Liver (tissue), 9 donors: ENCODE results near the gene IMPA2. TPM values are rescaled to one million over a fixed set of nuclear protein-coding genes. Genes with fewer than 3 reads are reported as not detected.

Experiments
- DNase-seq: peaks from one replicate; pipeline ENCODE4 v3.0.0-alpha.2; 2017; ENCODE audit warnings: low spot score
- H3K27ac ChIP-seq, 2 donors: one replicate each; pipeline ENCODE4 v1.7.0; 2013; ENCODE audit warnings: inconsistent platforms in 2 of 2, low read length in 2 of 2, control low read depth in 1 of 2, low read depth in 1 of 2, mild to moderate bottlenecking in 1 of 2
- H3K27me3 ChIP-seq, 4 donors: one replicate each; pipeline versions ENCODE4 v1.6.1 to v1.7.0; 2013; ENCODE audit warnings: low read length in 3 of 4, inconsistent platforms in 1 of 4, mild to moderate bottlenecking in 1 of 4, moderate library complexity in 1 of 4; ENCODE audit not compliant: control insufficient read depth in 4 of 4, insufficient read depth in 4 of 4
- H3K36me3 ChIP-seq, 4 donors: one replicate each; pipeline versions ENCODE4 v1.6.1 to v1.7.0; 2013; ENCODE audit warnings: low read length in 3 of 4, mild to moderate bottlenecking in 3 of 4, low read depth in 1 of 4, moderate library complexity in 1 of 4; ENCODE audit not compliant: control insufficient read depth in 4 of 4, insufficient read depth in 3 of 4
- H3K4me1 ChIP-seq, 4 donors: one replicate each; pipeline versions ENCODE4 v1.6.1 to v1.7.0; 2013; ENCODE audit warnings: low read length in 3 of 4, mild to moderate bottlenecking in 3 of 4, moderate library complexity in 1 of 4; ENCODE audit not compliant: control insufficient read depth in 4 of 4, insufficient read depth in 4 of 4
- H3K4me3 ChIP-seq, 3 donors: one replicate each; pipeline versions ENCODE4 v1.6.1 to v1.7.0; 2013; ENCODE audit warnings: low read length in 3 of 3, control low read depth in 1 of 3, low read depth in 1 of 3, mild to moderate bottlenecking in 1 of 3
- H3K9ac ChIP-seq, 2 donors: one replicate each; pipeline ENCODE4 v1.7.0; 2013; ENCODE audit warnings: low read length in 2 of 2, mild to moderate bottlenecking in 2 of 2, moderate library complexity in 2 of 2, control low read depth in 1 of 2, low read depth in 1 of 2
- H3K9me3 ChIP-seq, 4 donors: one replicate each; pipeline versions ENCODE4 v1.6.1 to v1.7.0; 2013; ENCODE audit warnings: low read length in 3 of 4; ENCODE audit not compliant: control insufficient read depth in 4 of 4
- EGR1 ChIP-seq, 2 donors: IDR thresholded peaks; 2 replicates each; pipeline ENCODE4 v1.6.1; 2016 to 2018; ENCODE audit warnings: antibody characterized with exemption in 2 of 2, low read depth in 2 of 2
- FOXA1 ChIP-seq: IDR thresholded peaks from 2 replicates; pipeline ENCODE4 v1.6.1; 2016; ENCODE audit warnings: antibody characterized with exemption
- NR2F2 ChIP-seq: IDR thresholded peaks from 2 replicates; pipeline ENCODE4 v1.6.1; 2016; ENCODE audit warnings: antibody characterized with exemption
- RAD21 ChIP-seq, 2 donors: IDR thresholded peaks; 2 replicates each; pipeline ENCODE4 v1.6.1; 2016; ENCODE audit warnings: antibody characterized with exemption in 2 of 2, mild to moderate bottlenecking in 2 of 2
- RXRA ChIP-seq, 2 donors: IDR thresholded peaks; 2 replicates each; pipeline ENCODE4 v1.6.1; 2017 to 2018; ENCODE audit warnings: antibody characterized with exemption in 2 of 2, mild to moderate bottlenecking in 1 of 2
- SP1 ChIP-seq: IDR thresholded peaks from 2 replicates; pipeline ENCODE4 v1.6.1; 2018; ENCODE audit warnings: antibody characterized with exemption, mild to moderate bottlenecking
- TAF1 ChIP-seq: conservative IDR thresholded peaks from 2 replicates; pipeline ENCODE4 v1.6.1; 2016; ENCODE audit warnings: antibody characterized with exemption, mild to moderate bottlenecking
- WGBS: extraction: QIAGEN DNeasy Blood & Tissue Kit; methylation state at CpG from one replicate; pipeline ENCODE4 v1.1.7; 2013; 5-methylcytosine and 5-hydroxymethylcytosine counted together
- polyA plus RNA-seq, 2 donors: library from polyadenylated mRNA; stranded (reverse) in 1 of 2; unstranded in 1 of 2; fragments of 200-250 nt in 1 of 2; fragments of >200 nt in 1 of 2; fragmentation: Nextera tagmentation in 1 of 2; extraction: Ambion mirVana in 1 of 2; gene quantifications; one replicate each; pipeline versions ENCODE4 v1.2.1 to v1.2.3, GENCODE V29; 2013 to 2015
- total RNA-seq, 2 donors: library from RNA; depleted of rRNA; stranded (reverse); fragments of >200 nt; gene quantifications; one replicate each; pipeline ENCODE4 v1.2.3, GENCODE V29; 2014
- TF ChIP-seq, protein P1 (sequence below): IDR thresholded peaks from 2 replicates; pipeline ENCODE4 v1.6.1; 2016; ENCODE audit warnings: antibody characterized with exemption
- TF ChIP-seq, protein P2 (sequence below): IDR thresholded peaks from 2 replicates; pipeline ENCODE4 v1.6.1; 2016; ENCODE audit warnings: antibody characterized with exemption
- TF ChIP-seq, protein P3 (sequence below): fragments of 150-350 bp; IDR thresholded peaks from 2 replicates; pipeline ENCODE4 v1.5.1; 2017; ENCODE audit warnings: improper control_type of control experiment, low read depth, low read length; ENCODE audit not compliant: missing input control
- donor health status: healthy.
- donor health status: healthy.
- donor health status: healthy.
- donor health status: healthy.
- donor health status: healthy.

IMPA2 gene
- total and polyA plus RNA-seq, 4 donors = 27.5 to 55.8 (median 48.2) TPM

DNA sequence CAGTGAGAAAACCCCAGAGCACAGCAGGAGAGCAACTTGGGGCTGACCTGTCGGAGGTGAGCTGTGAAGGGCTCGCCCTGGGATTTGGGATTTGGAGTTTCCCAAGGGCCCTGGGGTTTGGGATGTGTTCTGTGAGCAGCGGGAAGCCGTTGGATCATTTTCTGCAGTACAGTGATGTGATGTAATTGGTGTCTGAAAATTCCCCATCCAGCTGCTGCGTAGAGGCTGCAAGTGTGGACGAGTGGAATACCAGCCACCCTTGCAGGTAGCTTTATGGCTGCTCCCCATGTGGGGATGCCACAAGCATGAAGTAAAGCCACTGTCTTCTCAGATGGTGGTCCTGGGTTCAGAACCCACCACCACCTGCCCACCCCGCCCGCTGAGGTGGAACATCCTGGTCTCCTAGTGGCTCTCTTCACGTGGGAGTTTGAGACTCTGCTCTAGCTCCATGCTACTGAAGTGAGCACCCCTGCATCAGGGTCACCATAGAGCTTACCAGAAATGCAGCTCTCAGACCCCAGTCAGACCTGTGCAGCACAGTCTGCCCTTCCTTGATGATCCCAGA, 15.0 kb downstream of the IMPA2 start:
- Histone ChIP-seq H3K9ac (no peak overlapping the region), H3K36me3 (peaks cover 0 to 2% (median 0%) of the 10 kb centered on the region in 4 donors)
- no peak for DNase-seq

DNA sequence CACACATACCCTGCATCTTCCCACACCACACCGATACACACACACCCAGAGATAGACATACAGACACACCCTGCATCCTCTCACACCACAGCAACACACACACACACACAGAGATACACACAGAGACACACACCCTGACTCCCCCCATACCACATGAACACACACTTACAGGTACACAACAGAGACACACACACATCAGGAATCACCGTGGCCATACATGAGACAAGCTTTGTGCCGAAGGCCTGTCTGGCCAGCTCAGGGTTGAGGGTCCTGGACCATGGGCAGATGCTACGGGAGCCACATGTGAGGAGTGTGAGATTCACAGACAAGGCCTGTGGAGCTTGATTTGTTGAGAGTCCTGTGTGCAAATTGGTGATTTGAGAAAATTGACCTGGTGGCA, 15.6 kb downstream of the IMPA2 start:
- Histone ChIP-seq H3K27me3 (no peaks in the 10 kb centered on the region), H3K4me1 (peaks cover 2 to 25% (median 16%) of the 10 kb centered on the region in 4 donors), H3K36me3 (peaks cover 0 to 5% (median 0%) of the 10 kb centered on the region in 4 donors), H3K9ac (no peak overlapping the region), H3K27ac (no peak overlapping the region), H3K4me3 (no peak overlapping the region), H3K9me3 (no peaks in the 10 kb centered on the region)
- no peak for DNase-seq
- 97% methylated on average over 4 of the region's 4 CpGs for WGBS
- no peak for TF ChIP-seq EGR1 (IDR thresholded peaks at IDR 0.05; ENCODE audit: low read depth in 2 of 2)

More for the DNA sequence above, 15.0 kb downstream of the IMPA2 start:
- Histone ChIP-seq H3K4me1 (peaks cover 2 to 22% (median 13%) of the 10 kb centered on the region in 4 donors), H3K27ac (peak overlapping the region; percentile 7 to 14), H3K27me3 (no peaks in the 10 kb centered on the region), H3K4me3 (no peak overlapping the region), H3K9me3 (no peaks in the 10 kb centered on the region)
- TF ChIP-seq, protein P1, sequence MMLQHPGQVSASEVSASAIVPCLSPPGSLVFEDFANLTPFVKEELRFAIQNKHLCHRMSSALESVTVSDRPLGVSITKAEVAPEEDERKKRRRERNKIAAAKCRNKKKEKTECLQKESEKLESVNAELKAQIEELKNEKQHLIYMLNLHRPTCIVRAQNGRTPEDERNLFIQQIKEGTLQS = no peak
- TF ChIP-seq SP1 (no peak), RAD21 (IDR thresholded peaks at IDR 0.05) (no peak)
- TF ChIP-seq, protein P2, sequence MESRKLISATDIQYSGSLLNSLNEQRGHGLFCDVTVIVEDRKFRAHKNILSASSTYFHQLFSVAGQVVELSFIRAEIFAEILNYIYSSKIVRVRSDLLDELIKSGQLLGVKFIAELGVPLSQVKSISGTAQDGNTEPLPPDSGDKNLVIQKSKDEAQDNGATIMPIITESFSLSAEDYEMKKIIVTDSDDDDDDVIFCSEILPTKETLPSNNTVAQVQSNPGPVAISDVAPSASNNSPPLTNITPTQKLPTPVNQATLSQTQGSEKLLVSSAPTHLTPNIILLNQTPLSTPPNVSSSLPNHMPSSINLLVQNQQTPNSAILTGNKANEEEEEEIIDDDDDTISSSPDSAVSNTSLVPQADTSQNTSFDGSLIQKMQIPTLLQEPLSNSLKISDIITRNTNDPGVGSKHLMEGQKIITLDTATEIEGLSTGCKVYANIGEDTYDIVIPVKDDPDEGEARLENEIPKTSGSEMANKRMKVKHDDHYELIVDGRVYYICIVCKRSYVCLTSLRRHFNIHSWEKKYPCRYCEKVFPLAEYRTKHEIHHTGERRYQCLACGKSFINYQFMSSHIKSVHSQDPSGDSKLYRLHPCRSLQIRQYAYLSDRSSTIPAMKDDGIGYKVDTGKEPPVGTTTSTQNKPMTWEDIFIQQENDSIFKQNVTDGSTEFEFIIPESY = no peak
- TF ChIP-seq, protein P3, sequence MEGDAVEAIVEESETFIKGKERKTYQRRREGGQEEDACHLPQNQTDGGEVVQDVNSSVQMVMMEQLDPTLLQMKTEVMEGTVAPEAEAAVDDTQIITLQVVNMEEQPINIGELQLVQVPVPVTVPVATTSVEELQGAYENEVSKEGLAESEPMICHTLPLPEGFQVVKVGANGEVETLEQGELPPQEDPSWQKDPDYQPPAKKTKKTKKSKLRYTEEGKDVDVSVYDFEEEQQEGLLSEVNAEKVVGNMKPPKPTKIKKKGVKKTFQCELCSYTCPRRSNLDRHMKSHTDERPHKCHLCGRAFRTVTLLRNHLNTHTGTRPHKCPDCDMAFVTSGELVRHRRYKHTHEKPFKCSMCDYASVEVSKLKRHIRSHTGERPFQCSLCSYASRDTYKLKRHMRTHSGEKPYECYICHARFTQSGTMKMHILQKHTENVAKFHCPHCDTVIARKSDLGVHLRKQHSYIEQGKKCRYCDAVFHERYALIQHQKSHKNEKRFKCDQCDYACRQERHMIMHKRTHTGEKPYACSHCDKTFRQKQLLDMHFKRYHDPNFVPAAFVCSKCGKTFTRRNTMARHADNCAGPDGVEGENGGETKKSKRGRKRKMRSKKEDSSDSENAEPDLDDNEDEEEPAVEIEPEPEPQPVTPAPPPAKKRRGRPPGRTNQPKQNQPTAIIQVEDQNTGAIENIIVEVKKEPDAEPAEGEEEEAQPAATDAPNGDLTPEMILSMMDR = peak; percentile 0
- WGBS = 83% methylated on average over 9 of the region's 9 CpGs

DNA sequence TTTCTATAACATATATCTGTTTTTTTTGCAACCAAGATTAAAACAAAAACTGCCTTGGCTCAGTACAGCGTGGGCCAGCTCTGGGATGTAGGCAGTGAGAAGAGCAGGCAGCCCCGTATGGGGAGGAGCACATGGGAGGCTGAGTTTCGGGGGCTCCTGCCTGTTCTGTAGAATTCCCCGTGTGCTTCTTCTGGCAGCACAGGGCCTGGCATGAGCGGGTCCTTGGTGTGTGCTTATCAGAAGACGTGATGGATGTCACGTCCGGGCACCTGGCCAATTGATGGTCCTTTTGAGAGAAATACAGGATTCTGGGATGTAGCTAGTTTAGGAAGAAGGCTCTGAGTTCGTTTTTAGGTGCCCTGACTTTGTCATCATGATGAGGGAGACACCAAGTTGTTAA, 16.2 kb downstream of the IMPA2 start:
- Histone ChIP-seq H3K27me3 (no peaks in the 10 kb centered on the region), H3K4me1 (peaks cover 2 to 25% (median 16%) of the 10 kb centered on the region in 4 donors), H3K27ac (no peak overlapping the region), H3K9me3 (no peaks in the 10 kb centered on the region), H3K36me3 (peaks cover 0 to 5% (median 0%) of the 10 kb centered on the region in 4 donors), H3K4me3 (no peak overlapping the region), H3K9ac (no peak overlapping the region)
- no peak for TF ChIP-seq RXRA (IDR thresholded peaks at IDR 0.05)
- TF ChIP-seq FOXA1 = no peak
- no peak for TF ChIP-seq RAD21 (IDR thresholded peaks at IDR 0.05)
- DNase-seq = no peak
- 88% methylated on average over 9 of the region's 9 CpGs for WGBS

DNA sequence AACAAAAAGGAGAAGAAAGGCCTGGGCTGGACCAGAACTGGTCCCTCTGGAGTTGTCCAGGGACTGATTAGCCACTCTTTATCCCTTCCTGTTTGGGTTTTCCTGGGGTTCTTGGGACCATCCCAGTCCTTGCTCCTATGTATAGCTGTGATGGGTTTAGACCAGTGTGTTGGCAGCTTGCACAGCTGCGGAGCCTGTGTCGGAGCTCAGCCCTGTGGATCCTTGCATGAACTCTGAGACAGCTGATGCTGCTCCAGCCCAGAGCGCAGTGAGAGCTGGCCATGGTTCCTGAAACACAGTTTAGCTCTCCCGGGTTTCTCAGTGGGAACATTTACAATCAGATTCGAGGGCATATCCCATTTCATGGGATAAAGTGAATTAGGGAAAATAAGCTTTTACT, 16.9 kb downstream of the IMPA2 start:
- Histone ChIP-seq H3K36me3 (peaks cover 0 to 5% (median 0%) of the 10 kb centered on the region in 4 donors), H3K27ac (no peak overlapping the region), H3K4me1 (peaks cover 2 to 25% (median 16%) of the 10 kb centered on the region in 4 donors), H3K27me3 (no peaks in the 10 kb centered on the region), H3K9ac (no peak overlapping the region), H3K9me3 (no peaks in the 10 kb centered on the region), H3K4me3 (no peak overlapping the region)
- TF ChIP-seq RXRA (IDR thresholded peaks at IDR 0.05) = peak in 1 of 2 donors; percentile 30
- no peak for TF ChIP-seq FOXA1
- TF ChIP-seq NR2F2 = no peak
- TF ChIP-seq TAF1 = no peak
- 54% methylated on average over 5 of the region's 5 CpGs for WGBS
- DNase-seq = no peak
